Neural cell (in vitro differentiated cells): ENCODE measurements around the gene COASY. TPM values are rescaled to one million over a fixed set of nuclear protein-coding genes. Genes with fewer than 3 reads are reported as not detected.
"Not testable (repeated sequence)": the region's sequence is repeated elsewhere in the genome, so short reads cannot be mapped to it uniquely, and the experiment has no call there.

Source experiments
- H2AFZ ChIP-seq: fragments of 200-600, 300-800 bp; sonication (generic), shearing (Covaris generic); 2 replicates; pipeline ENCODE4 v1.6.0; 2014; ENCODE audit warnings: low read depth, mild to moderate bottlenecking, antibody characterized with exemption, low read length, moderate library complexity
- H3F3A ChIP-seq: fragments of 200-600 bp; shearing (Covaris generic); 2 replicates; pipeline ENCODE4 v1.6.1; 2016; ENCODE audit warnings: mild to moderate bottlenecking, moderate library complexity, mixed read lengths, antibody characterized with exemption, low read length; ENCODE audit not compliant: insufficient read depth, poor library complexity, severe bottlenecking
- H3K27ac ChIP-seq: fragments of 200-600, 300-800 bp; sonication (generic), shearing (Covaris generic); 2 replicates; pipeline ENCODE4 v1.5.1; 2014; ENCODE audit warnings: mild to moderate bottlenecking, low read length, moderate library complexity
- H3K27me3 ChIP-seq: fragments of 300-800, 200-600 bp; sonication (generic), shearing (Covaris generic); 2 replicates; pipeline ENCODE4 v1.6.0; 2014; ENCODE audit warnings: mild to moderate bottlenecking, low read depth, low read length, moderate library complexity; ENCODE audit not compliant: insufficient read depth
- H3K36me3 ChIP-seq: fragments of 300-800, 200-600 bp; sonication (generic), shearing (Covaris generic); 2 replicates; pipeline ENCODE4 v1.5.1; 2014; ENCODE audit warnings: mild to moderate bottlenecking, antibody characterized with exemption, low read length, moderate library complexity; ENCODE audit not compliant: insufficient read depth
- H3K4me2 ChIP-seq: fragments of 300-800, 200-600 bp; sonication (generic), shearing (Covaris generic); 2 replicates; pipeline ENCODE4 v1.6.0; 2014; ENCODE audit warnings: mild to moderate bottlenecking, low read length
- H3K4me3 ChIP-seq: fragments of 300-800, 200-600 bp; sonication (generic), shearing (Covaris generic); 2 replicates; pipeline ENCODE4 v1.5.1; 2014; ENCODE audit warnings: mild to moderate bottlenecking, low read length, moderate library complexity
- H3K79me2 ChIP-seq: fragments of 200-600 bp; shearing (Covaris generic); replicated peaks from 2 replicates; pipeline ENCODE4 v1.6.0; 2014; ENCODE audit warnings: mild to moderate bottlenecking, low read length, moderate library complexity; ENCODE audit not compliant: insufficient read depth
- H3K9ac ChIP-seq: fragments of 300-800, 200-600 bp; sonication (generic), shearing (Covaris generic); 2 replicates; pipeline ENCODE4 v1.6.1; 2016; ENCODE audit warnings: mild to moderate bottlenecking, low read length, mixed read lengths
- H3K9me2 ChIP-seq: fragments of 200-600 bp; shearing (Covaris generic); 2 replicates; pipeline ENCODE4 v1.6.1; 2016; ENCODE audit warnings: mild to moderate bottlenecking, low read length, mixed read lengths; ENCODE audit not compliant: insufficient read depth
- H3K9me3 ChIP-seq: fragments of 200-600, 300-800 bp; sonication (generic), shearing (Covaris generic); 2 replicates; pipeline ENCODE4 v1.6.1; 2016; ENCODE audit warnings: mild to moderate bottlenecking, mixed run types, low read length, moderate library complexity, mixed read lengths
- H4K20me1 ChIP-seq: fragments of 200-600 bp; shearing (Covaris generic); 2 replicates; pipeline ENCODE4 v1.6.1; 2016; ENCODE audit warnings: mild to moderate bottlenecking, mixed run types; ENCODE audit not compliant: insufficient read depth
- EP300 ChIP-seq: fragments of 450-650 bp; conservative IDR thresholded peaks from 2 replicates; pipeline ENCODE4 v1.6.1; 2014; ENCODE audit warnings: antibody characterized with exemption, mild to moderate bottlenecking, moderate library complexity; ENCODE audit not compliant: poor library complexity, severe bottlenecking
- EZH2 ChIP-seq: fragments of 200-600, 300-800 bp; shearing (Covaris generic), sonication (generic); IDR thresholded peaks from 2 replicates; pipeline ENCODE4 v1.6.1; 2014; ENCODE audit warnings: antibody characterized with exemption, low read length, borderline replicate concordance, mild to moderate bottlenecking; ENCODE audit not compliant: insufficient read depth, poor library complexity, severe bottlenecking
- MXI1 ChIP-seq: fragments of 450-650 bp; conservative IDR thresholded peaks from 2 replicates; pipeline ENCODE4 v1.6.1; 2014; ENCODE audit warnings: antibody characterized with exemption, mild to moderate bottlenecking; ENCODE audit not compliant: poor library complexity, severe bottlenecking
- POLR2AphosphoS5 ChIP-seq: IDR thresholded peaks from 2 replicates; pipeline ENCODE4 v1.6.1; 2012
- RAD21 ChIP-seq: fragments of 450-650 bp; conservative IDR thresholded peaks from 2 replicates; pipeline ENCODE4 v1.6.1; 2014; ENCODE audit warnings: antibody characterized with exemption, mild to moderate bottlenecking, moderate library complexity
- REST ChIP-seq: IDR thresholded peaks from 2 replicates; pipeline ENCODE4 v1.6.1; 2012; ENCODE audit warnings: borderline replicate concordance
- SMC3 ChIP-seq: fragments of 450-650 bp; conservative IDR thresholded peaks from 2 replicates; pipeline ENCODE4 v1.6.1; 2014; ENCODE audit warnings: antibody characterized with exemption, mild to moderate bottlenecking, moderate library complexity; ENCODE audit not compliant: poor library complexity
- TAF1 ChIP-seq: IDR thresholded peaks from 2 replicates; pipeline ENCODE4 v1.6.1; 2012; ENCODE audit warnings: low read depth
- polyA plus RNA-seq: library from polyadenylated mRNA; depleted of rRNA; stranded (reverse); fragments of >200 nt; gene quantifications from 2 replicates; pipeline ENCODE4 v1.2.3, GENCODE V29; 2014
- TF ChIP-seq, protein P1 (sequence below): fragments of 450-650 bp; IDR thresholded peaks from 2 replicates; pipeline ENCODE4 v1.5.1; 2014; ENCODE audit warnings: antibody characterized with exemption, mild to moderate bottlenecking, moderate library complexity; ENCODE audit not compliant: poor library complexity, severe bottlenecking

COASY gene
- polyA plus RNA-seq, 1 donor from 2014 or later = 8.2 TPM

- TF ChIP-seq MXI1 = peak; percentile 9
- Histone ChIP-seq H3K27ac (peak overlapping the region; percentile 67), H2AFZ (peak overlapping the region; percentile 52), H3K4me2 (peak overlapping the region; percentile 55), H3K4me3 (peak overlapping the region; percentile 78), H3K9ac (peak overlapping the region; percentile 76), H3K79me2 (peaks cover 37% of the 10 kb centered on the region)
- not testable (repeated sequence) for H4K20me1 ChIP-seq, H3K9me3 ChIP-seq, H3F3A ChIP-seq, H3K36me3 ChIP-seq, H3K27me3 ChIP-seq, H3K9me2 ChIP-seq
Observed at GRCh38 chr17:42609814-42610801, 48.2 kb downstream of the COASY start.

DNA sequence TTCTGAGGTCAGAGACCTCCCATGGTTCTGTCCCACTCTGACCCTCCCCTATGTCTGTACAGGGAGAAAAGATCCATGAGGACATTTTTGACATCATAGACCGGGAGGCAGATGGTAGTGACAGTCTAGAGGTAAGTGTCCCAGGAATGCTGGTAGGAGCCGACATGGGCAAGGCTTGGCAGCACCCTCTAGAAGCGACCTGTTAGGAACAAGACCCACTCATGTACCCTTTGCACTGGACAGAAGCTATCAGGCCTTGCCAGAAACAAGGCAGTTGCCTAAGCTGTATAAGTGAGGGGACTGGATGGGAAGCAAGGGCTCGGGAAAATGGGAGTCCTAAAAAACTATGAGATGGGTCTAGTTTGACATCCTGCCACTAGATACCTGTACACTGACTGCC lies 50.1 kb downstream of the COASY start:
- Histone ChIP-seq H3K79me2 (peaks cover 19% of the 10 kb centered on the region), H4K20me1 (no peaks in the 10 kb centered on the region), H3K4me3 (no peak overlapping the region), H3K9ac (no peak overlapping the region), H3K36me3 (no peaks in the 10 kb centered on the region), H3F3A (no peaks in the 10 kb centered on the region), H2AFZ (no peak overlapping the region), H3K9me2 (no peaks in the 10 kb centered on the region), H3K9me3 (no peaks in the 10 kb centered on the region), H3K27me3 (no peaks in the 10 kb centered on the region), H3K4me2 (no peak overlapping the region), H3K27ac (no peak overlapping the region)
- TF ChIP-seq POLR2AphosphoS5 (no peak), RAD21 (no peak), EZH2 (no peak), MXI1 (no peak), EP300 (no peak)
- TF ChIP-seq, protein P1, sequence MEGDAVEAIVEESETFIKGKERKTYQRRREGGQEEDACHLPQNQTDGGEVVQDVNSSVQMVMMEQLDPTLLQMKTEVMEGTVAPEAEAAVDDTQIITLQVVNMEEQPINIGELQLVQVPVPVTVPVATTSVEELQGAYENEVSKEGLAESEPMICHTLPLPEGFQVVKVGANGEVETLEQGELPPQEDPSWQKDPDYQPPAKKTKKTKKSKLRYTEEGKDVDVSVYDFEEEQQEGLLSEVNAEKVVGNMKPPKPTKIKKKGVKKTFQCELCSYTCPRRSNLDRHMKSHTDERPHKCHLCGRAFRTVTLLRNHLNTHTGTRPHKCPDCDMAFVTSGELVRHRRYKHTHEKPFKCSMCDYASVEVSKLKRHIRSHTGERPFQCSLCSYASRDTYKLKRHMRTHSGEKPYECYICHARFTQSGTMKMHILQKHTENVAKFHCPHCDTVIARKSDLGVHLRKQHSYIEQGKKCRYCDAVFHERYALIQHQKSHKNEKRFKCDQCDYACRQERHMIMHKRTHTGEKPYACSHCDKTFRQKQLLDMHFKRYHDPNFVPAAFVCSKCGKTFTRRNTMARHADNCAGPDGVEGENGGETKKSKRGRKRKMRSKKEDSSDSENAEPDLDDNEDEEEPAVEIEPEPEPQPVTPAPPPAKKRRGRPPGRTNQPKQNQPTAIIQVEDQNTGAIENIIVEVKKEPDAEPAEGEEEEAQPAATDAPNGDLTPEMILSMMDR = no peak

- Histone ChIP-seq H3K79me2 (peaks cover 1% of the 10 kb centered on the region), H3K9ac (no peak overlapping the region), H3K9me2 (no peaks in the 10 kb centered on the region), H4K20me1 (no peaks in the 10 kb centered on the region), H3K36me3 (no peaks in the 10 kb centered on the region), H3K4me3 (no peak overlapping the region), H3K4me2 (no peak overlapping the region), H3F3A (no peaks in the 10 kb centered on the region), H3K27ac (no peak overlapping the region), H2AFZ (no peak overlapping the region), H3K9me3 (no peaks in the 10 kb centered on the region), H3K27me3 (no peaks in the 10 kb centered on the region)
- TF ChIP-seq SMC3 = no peak
- no peak for TF ChIP-seq REST
- TF ChIP-seq EZH2 = no peak
- no peak for TF ChIP-seq TAF1
- TF ChIP-seq EP300 = no peak
- TF ChIP-seq POLR2AphosphoS5 = no peak
- TF ChIP-seq, protein P1 = no peak
- no peak for TF ChIP-seq RAD21
- no peak for TF ChIP-seq MXI1
Observed at GRCh38 chr17:42613699-42614295, 51.8 kb downstream of the COASY start.
